Skeletal muscle tissue (tissue), 4 donors: ENCODE data around the gene RETREG2. TPM values are rescaled to one million over a fixed set of nuclear protein-coding genes. Genes with fewer than 3 reads are reported as not detected.
A peak's percentile ranks its signal among the peaks of the same experiment; 100 is the strongest.

Experiments used
- H3K27ac ChIP-seq: one replicate; pipeline ENCODE4 v1.7.0; 2013; ENCODE audit warnings: mild to moderate bottlenecking, low read depth, low read length, inconsistent platforms
- H3K27me3 ChIP-seq, 3 donors: one replicate each; pipeline ENCODE4 v1.7.0; 2013; ENCODE audit warnings: low read length in 3 of 3; ENCODE audit not compliant: control insufficient read depth in 3 of 3, insufficient read depth in 3 of 3
- H3K36me3 ChIP-seq, 3 donors: one replicate each; pipeline ENCODE4 v1.7.0; 2013; ENCODE audit warnings: low read length in 3 of 3; ENCODE audit not compliant: control insufficient read depth in 3 of 3, insufficient read depth in 3 of 3
- H3K4me1 ChIP-seq, 3 donors: one replicate each; pipeline ENCODE4 v1.7.0; 2013; ENCODE audit warnings: low read length in 3 of 3, mild to moderate bottlenecking in 3 of 3; ENCODE audit not compliant: control insufficient read depth in 3 of 3, insufficient read depth in 3 of 3
- H3K4me3 ChIP-seq, 3 donors: one replicate each; pipeline ENCODE4 v1.7.0; 2013; ENCODE audit warnings: low read length in 3 of 3
- H3K9ac ChIP-seq, 3 donors: one replicate each; pipeline ENCODE4 v1.7.0; 2013; ENCODE audit warnings: low read length in 3 of 3, mild to moderate bottlenecking in 3 of 3, moderate library complexity in 2 of 3, low read depth in 1 of 3
- H3K9me3 ChIP-seq, 3 donors: one replicate each; pipeline ENCODE4 v1.7.0; 2013; ENCODE audit warnings: low read length in 3 of 3; ENCODE audit not compliant: control insufficient read depth in 3 of 3
- total RNA-seq: library from RNA; depleted of rRNA; stranded (reverse); fragments of >200 nt; gene quantifications from one replicate; pipeline ENCODE4 v1.2.3, GENCODE V29; 2014
- donor health status: Osteomylitis.

RETREG2 gene
- total RNA-seq, 1 donor from 2014 or later: 35.5 TPM

GRCh38 chr2:219220652-219221402 lies 42.8 kb downstream of the RETREG2 start:
- no peak overlapping the region for H3K9ac ChIP-seq
- H3K9me3 ChIP-seq: no peaks in the 10 kb centered on the region
- peaks cover 63 to 70% (median 65%) of the 10 kb centered on the region in 3 donors for H3K36me3 ChIP-seq
- H3K4me1 ChIP-seq: peaks cover 32 to 48% (median 35%) of the 10 kb centered on the region in 3 donors
- H3K27ac ChIP-seq: no peak overlapping the region
- no peak overlapping the region for H3K4me3 ChIP-seq
- H3K27me3 ChIP-seq: no peaks in the 10 kb centered on the region

GRCh38 chr2:219221957-219222518 lies 44.0 kb downstream of the RETREG2 start:
- Histone ChIP-seq H3K9ac (peak overlapping the region in 1 of 3 donors; percentile 25), H3K4me1 (peaks cover 27 to 36% (median 27%) of the 10 kb centered on the region in 3 donors), H3K27ac (no peak overlapping the region), H3K9me3 (no peaks in the 10 kb centered on the region), H3K36me3 (peaks cover 58 to 69% (median 69%) of the 10 kb centered on the region in 3 donors), H3K4me3 (no peak overlapping the region), H3K27me3 (no peaks in the 10 kb centered on the region)

GRCh38 chr2:219223831-219224610 lies 45.9 kb downstream of the RETREG2 start:
- H3K36me3 ChIP-seq: peaks cover 65 to 69% (median 69%) of the 10 kb centered on the region in 3 donors
- H3K4me3 ChIP-seq: no peak overlapping the region
- H3K27ac ChIP-seq: no peak overlapping the region
- H3K9me3 ChIP-seq: no peaks in the 10 kb centered on the region
- H3K9ac ChIP-seq: peak overlapping the region in 1 of 3 donors; percentile 1
- H3K4me1 ChIP-seq: peaks cover 28 to 37% (median 30%) of the 10 kb centered on the region in 3 donors
- no peaks in the 10 kb centered on the region for H3K27me3 ChIP-seq

GRCh38 chr2:219225350-219225749 lies 47.3 kb downstream of the RETREG2 start:
- Histone ChIP-seq H3K36me3 (peaks cover 58 to 62% (median 61%) of the 10 kb centered on the region in 3 donors), H3K27ac (no peak overlapping the region), H3K4me3 (no peak overlapping the region), H3K4me1 (peaks cover 18 to 30% (median 19%) of the 10 kb centered on the region in 3 donors), H3K9ac (no peak overlapping the region), H3K9me3 (no peaks in the 10 kb centered on the region), H3K27me3 (no peaks in the 10 kb centered on the region)

- Histone ChIP-seq H3K36me3 (peaks cover 42 to 54% (median 52%) of the 10 kb centered on the region in 3 donors), H3K27me3 (no peaks in the 10 kb centered on the region), H3K4me3 (peak overlapping the region; percentile 88 to 91 (median 90)), H3K27ac (peak overlapping the region; percentile 93), H3K4me1 (peaks cover 23 to 30% (median 25%) of the 10 kb centered on the region in 3 donors), H3K9me3 (no peaks in the 10 kb centered on the region), H3K9ac (peak overlapping the region; percentile 91 to 98 (median 96))
Measured at GRCh38 chr2:219228041-219228910, 50.2 kb downstream of the RETREG2 start.

GRCh38 chr2:219228911-219229304 lies 50.8 kb downstream of the RETREG2 start:
- Histone ChIP-seq H3K9ac (peak overlapping the region; percentile 91 to 98 (median 96)), H3K4me1 (peaks cover 23 to 30% (median 25%) of the 10 kb centered on the region in 3 donors), H3K4me3 (peak overlapping the region; percentile 88 to 91 (median 90))

GRCh38 chr2:219229305-219230058 lies 51.4 kb downstream of the RETREG2 start, which contains the start of the genes ANKZF1 and ATG9A:
TSS of gene ANKZF1 (plus strand) at chr2:219229806. CDS start at chr2:219230258, 452 bp downstream.
TSS of gene ATG9A (minus strand) at chr2:219229636. CDS start at chr2:219228024, 1,612 bp downstream.
- H3K4me3 ChIP-seq: peak within 1 kb of the TSS; percentile 91 to 98 (median 92)
- H3K9me3 ChIP-seq: no peaks in the 10 kb centered on the region
- H3K36me3 ChIP-seq: peaks cover 39 to 54% (median 52%) of the 10 kb centered on the region in 3 donors
- peak within 1 kb of the TSS; percentile 91 to 98 (median 96) for H3K9ac ChIP-seq
- peaks cover 23 to 30% (median 25%) of the 10 kb centered on the region in 3 donors for H3K4me1 ChIP-seq
- no peaks in the 10 kb centered on the region for H3K27me3 ChIP-seq
- peak within 1 kb of the TSS; percentile 93 for H3K27ac ChIP-seq

More at GRCh38 chr2:219228911-219229304, 50.8 kb downstream of the RETREG2 start:
- Histone ChIP-seq H3K36me3 (peaks cover 39 to 54% (median 52%) of the 10 kb centered on the region in 3 donors), H3K9me3 (no peaks in the 10 kb centered on the region), H3K27me3 (no peaks in the 10 kb centered on the region), H3K27ac (peak overlapping the region; percentile 93)

- H3K4me3 ChIP-seq: peak overlapping the region; percentile 84 to 98 (median 92)
- no peaks in the 10 kb centered on the region for H3K27me3 ChIP-seq
- peaks cover 23 to 30% (median 25%) of the 10 kb centered on the region in 3 donors for H3K4me1 ChIP-seq
- no peaks in the 10 kb centered on the region for H3K9me3 ChIP-seq
- H3K36me3 ChIP-seq: peaks cover 40 to 54% (median 52%) of the 10 kb centered on the region in 3 donors
- H3K27ac ChIP-seq: peak overlapping the region; percentile 93
- H3K9ac ChIP-seq: peak overlapping the region; percentile 91 to 96 (median 95)
Measured at GRCh38 chr2:219230059-219230540, 52.0 kb downstream of the RETREG2 start.
